NOMO-1 treated with DMSO at 0.1 percent for 48 hours (cell line): ENCODE data around the gene C12orf76.

ENCODE experiments used
- DNase-seq: peaks from one replicate; lab custom pipeline; 2025; ENCODE audit not compliant: unreplicated experiment; lab: John Stamatoyannopoulos, UW

The C12orf76 gene

GRCh38 chr12:109996483-109996853, 51.9 kb downstream of the C12orf76 start:
- no peak for DNase-seq

GRCh38 chr12:109995686-109996482, 52.4 kb downstream of the C12orf76 start, which contains the start of gene GIT2:
TSS of gene GIT2 (minus strand) at chr12:109996368. CDS start at chr12:109996224, 144 bp downstream.
- peak; percentile 91 for DNase-seq

- DNase-seq, result no peak
These were observed 53.0 kb downstream of the C12orf76 start for GRCh38 chr12:109995361-109995685.

- DNase-seq, result peak; percentile 85
These were observed 53.7 kb downstream of the C12orf76 start for GRCh38 chr12:109994401-109995175.

- no peak for DNase-seq
These were observed 55.2 kb downstream of the C12orf76 start for GRCh38 chr12:109993091-109993490.

- no peak for DNase-seq
These were observed 56.7 kb downstream of the C12orf76 start for GRCh38 chr12:109991586-109991985.
